HepG2 (cell line): Measurements from ENCODE around the gene FURIN. TPM values are rescaled to one million over a fixed set of nuclear protein-coding genes. Genes with fewer than 3 reads are reported as not detected.

Source experiments
- ATAC-seq: fragments of 200-7000 bp; cut with Tn5 transposase; 3 replicates; pipeline ENCODE4 v1.9.1; 2020; ENCODE audit warnings: mild to moderate bottlenecking, moderate library complexity
- BruUV-seq: library from RNA; stranded (reverse); fragments of 400-500 nt; replicated peaks from 2 replicates; lab custom pipeline; 2021; lab: Mats Ljungman, UMichigan
- CTCF ChIA-PET: fragments of 300-600 bp; formaldehyde crosslinking; extraction: SDS; loops from one replicate; lab custom pipeline; 2021; ENCODE audit warnings: low total read pairs, inconsistent platforms, low intra/inter-chr PET ratio; lab: Yijun Ruan, JAX
- POLR2A ChIA-PET: fragments of 350-600 bp; sonication (Branson Sonifier 250); formaldehyde crosslinking; loops from one replicate; lab custom pipeline; 2020; ENCODE audit warnings: antibody characterized with exemption, inconsistent platforms; lab: Yijun Ruan, JAX
- DNase-seq: peaks from one replicate; pipeline ENCODE4 v3.0.0-alpha.2; 2015; ENCODE audit warnings: low spot score
- FAIRE-seq: peaks from 3 replicates; lab custom pipeline; 2011; peaks lifted over from hg19 to GRCh38; lab: Jason Lieb, UNC
- H2AFZ ChIP-seq: one replicate; pipeline ENCODE4 v1.6.1; 2011; ENCODE audit warnings: low read length, inconsistent platforms
- H3K27ac ChIP-seq: fragments of 300-600 bp; 3 replicates; pipeline ENCODE4 v1.8.0; 2011; ENCODE audit warnings: mixed run types, mild to moderate bottlenecking, mixed read lengths, low read length, inconsistent platforms; ENCODE audit not compliant: insufficient read depth; ENCODE audit errors: extremely low read length
- H3K27me3 ChIP-seq, 2 experiments: fragments of 200-600 bp in 1 of 2; 2 replicates in 1 of 2; 3 replicates in 1 of 2; pipeline versions ENCODE4 v1.6.0 to v1.8.0; 2011; ENCODE audit warnings: low read length in 2 of 2, mild to moderate bottlenecking in 2 of 2, moderate library complexity in 2 of 2, inconsistent platforms in 1 of 2; ENCODE audit not compliant: insufficient read depth in 2 of 2, control insufficient read depth in 1 of 2
- H3K36me3 ChIP-seq, 2 experiments: fragments of 200-600 bp in 1 of 2; replicated peaks in 1 of 2; 2 replicates in 1 of 2; 3 replicates in 1 of 2; pipeline versions ENCODE4 v1.5.1 to v1.8.0; 2011; ENCODE audit warnings: low read length in 2 of 2, inconsistent platforms in 1 of 2; ENCODE audit not compliant: insufficient read depth in 2 of 2, control insufficient read depth in 1 of 2
- H3K4me1 ChIP-seq: 2 replicates; pipeline ENCODE4 v1.5.1; 2012; ENCODE audit warnings: low read length, inconsistent platforms; ENCODE audit not compliant: insufficient read depth
- H3K4me2 ChIP-seq: 2 replicates; pipeline ENCODE4 v1.6.0; 2011; ENCODE audit warnings: low read depth, low read length, inconsistent platforms
- H3K4me3 ChIP-seq, 3 experiments: fragments of 200-600 bp in 1 of 3; sonication (generic), shearing (Covaris generic) in 1 of 3; replicated peaks in 1 of 3; 2 replicates each; pipeline ENCODE4 v1.5.1; 2011 to 2016; ENCODE audit warnings: low read length in 3 of 3, inconsistent platforms in 2 of 3, low read depth in 2 of 3, mild to moderate bottlenecking in 2 of 3, control low read depth in 1 of 3, mixed read lengths in 1 of 3; ENCODE audit not compliant: insufficient read depth in 1 of 3
- H3K79me2 ChIP-seq: one replicate; pipeline ENCODE4 v1.6.1; 2011; ENCODE audit warnings: low read length, inconsistent platforms; ENCODE audit not compliant: insufficient read depth
- H3K9ac ChIP-seq: 2 replicates; pipeline ENCODE4 v1.6.0; 2011; ENCODE audit warnings: mild to moderate bottlenecking, low read depth, low read length, inconsistent platforms; ENCODE audit not compliant: insufficient read depth
- H3K9me3 ChIP-seq: 2 replicates; pipeline ENCODE4 v1.5.1; 2012; ENCODE audit warnings: mild to moderate bottlenecking, low read length
- H4K20me1 ChIP-seq: 2 replicates; pipeline ENCODE4 v1.6.0; 2011; ENCODE audit warnings: inconsistent platforms, mild to moderate bottlenecking, low read length, moderate library complexity; ENCODE audit not compliant: insufficient read depth
- ARNT2 ChIP-seq: sonication (generic); formaldehyde crosslinking; IDR thresholded peaks from 2 replicates; pipeline ENCODE4 v1.8.0; 2022; ENCODE audit warnings: mild to moderate bottlenecking, low read depth, missing genetic modification reagents, moderate library complexity
- GATAD2A ChIP-seq: IDR thresholded peaks from 2 replicates; pipeline ENCODE4 v1.6.1; 2016
- HDAC1 ChIP-seq: sonication (generic); formaldehyde crosslinking; IDR thresholded peaks from 2 replicates; pipeline ENCODE4 v1.5.1; 2020; ENCODE audit warnings: mild to moderate bottlenecking, missing genetic modification reagents
- HNF4A ChIP-seq: sonication (generic); formaldehyde crosslinking; IDR thresholded peaks from 2 replicates; pipeline ENCODE4 v1.4.0; 2020; ENCODE audit warnings: missing genetic modification reagents
- HOXA5 ChIP-seq: sonication (generic); formaldehyde crosslinking; IDR thresholded peaks from 2 replicates; pipeline ENCODE4 v1.4.0; 2020; ENCODE audit warnings: missing genetic modification reagents
- KAT2B ChIP-seq: fragments of 150-350 bp; IDR thresholded peaks from 2 replicates; pipeline ENCODE4 v1.6.1; 2014; ENCODE audit warnings: low read depth, low read length, borderline replicate concordance
- PRMT3 ChIP-seq: sonication (generic); formaldehyde crosslinking; IDR thresholded peaks from 2 replicates; pipeline ENCODE4 v1.8.1; 2022; ENCODE audit warnings: low read depth, mild to moderate bottlenecking, moderate library complexity, missing genetic modification reagents, borderline replicate concordance
- SALL2 ChIP-seq: sonication (generic); formaldehyde crosslinking; IDR thresholded peaks from 2 replicates; pipeline ENCODE4 v1.8.1; 2023; ENCODE audit warnings: mild to moderate bottlenecking, missing genetic modification reagents, inconsistent platforms
- TGIF2 ChIP-seq: IDR thresholded peaks from 2 replicates; pipeline ENCODE4 v1.6.1; 2016; ENCODE audit warnings: control low read depth, missing compliant biosample characterization
- ZNF264 ChIP-seq: sonication (generic); formaldehyde crosslinking; IDR thresholded peaks from 2 replicates; pipeline ENCODE4 v1.4.0; 2020; ENCODE audit warnings: missing genetic modification reagents
- ZNF678 ChIP-seq: sonication (generic); formaldehyde crosslinking; IDR thresholded peaks from 2 replicates; pipeline ENCODE4 v1.4.0; 2020; ENCODE audit warnings: mild to moderate bottlenecking, missing genetic modification reagents
- WGBS: methylation state at CpG from one replicate; pipeline ENCODE4 v1.1.6; 2017; ENCODE audit warnings: low lambda C conversion rate; 5-methylcytosine and 5-hydroxymethylcytosine counted together
- in situ Hi-C: cut with HindIII; loops from 2 replicates; pipeline ENCODE4 v1.10.0; 2017; ENCODE audit warnings: low pct_unique_long_range_greater_than_20kb; ENCODE audit not compliant: extremely low pct_ligation_motif_present
- intact Hi-C: fragments of 100-400 bp; cut with micrococcal nuclease; formaldehyde crosslinking; loops from one replicate; pipeline ENCODE4 v1.10.0; 2022; ENCODE audit not compliant: unreplicated experiment
- polyA plus RNA-seq, 8 experiments: library from polyadenylated mRNA; depleted of rRNA in 3 of 8; stranded (reverse) in 7 of 8; unstranded in 1 of 8; fragments of >200 nt; fragmentation: Illumina TruSeq in 4 of 8; extraction: Trizol in 4 of 8; gene quantifications; 2 replicates each; pipeline versions ENCODE4 v1.2.1 to v1.2.3, GENCODE V29; 2011 to 2016; ENCODE audit warnings: low read depth in 4 of 8, missing spikeins in 1 of 8, mixed read lengths in 1 of 8; ENCODE audit not compliant: insufficient read depth in 1 of 8
- total RNA-seq, 5 experiments: library from RNA; depleted of rRNA; stranded (reverse); fragments of >200 nt; fragmentation: Illumina TruSeq; extraction: Trizol; gene quantifications; 2 replicates each; pipeline ENCODE4 v1.2.3, GENCODE V29; 2016; ENCODE audit warnings: low read depth in 1 of 5
- TF ChIP-seq, protein P1 (sequence below): fragments of 450-650 bp; IDR thresholded peaks from 2 replicates; pipeline ENCODE4 v1.6.1; 2016
- TF ChIP-seq, protein P2 (sequence below): sonication (generic); formaldehyde crosslinking; IDR thresholded peaks from 2 replicates; pipeline ENCODE4 v1.4.0; 2020; ENCODE audit warnings: mild to moderate bottlenecking, missing genetic modification reagents

FURIN gene
- total and polyA plus RNA-seq, 2 of the 13 experiments (the other 11 are each of a cell fraction or from before 2014, with no cell fraction given), result 15.2 to 17.4 TPM

DNA sequence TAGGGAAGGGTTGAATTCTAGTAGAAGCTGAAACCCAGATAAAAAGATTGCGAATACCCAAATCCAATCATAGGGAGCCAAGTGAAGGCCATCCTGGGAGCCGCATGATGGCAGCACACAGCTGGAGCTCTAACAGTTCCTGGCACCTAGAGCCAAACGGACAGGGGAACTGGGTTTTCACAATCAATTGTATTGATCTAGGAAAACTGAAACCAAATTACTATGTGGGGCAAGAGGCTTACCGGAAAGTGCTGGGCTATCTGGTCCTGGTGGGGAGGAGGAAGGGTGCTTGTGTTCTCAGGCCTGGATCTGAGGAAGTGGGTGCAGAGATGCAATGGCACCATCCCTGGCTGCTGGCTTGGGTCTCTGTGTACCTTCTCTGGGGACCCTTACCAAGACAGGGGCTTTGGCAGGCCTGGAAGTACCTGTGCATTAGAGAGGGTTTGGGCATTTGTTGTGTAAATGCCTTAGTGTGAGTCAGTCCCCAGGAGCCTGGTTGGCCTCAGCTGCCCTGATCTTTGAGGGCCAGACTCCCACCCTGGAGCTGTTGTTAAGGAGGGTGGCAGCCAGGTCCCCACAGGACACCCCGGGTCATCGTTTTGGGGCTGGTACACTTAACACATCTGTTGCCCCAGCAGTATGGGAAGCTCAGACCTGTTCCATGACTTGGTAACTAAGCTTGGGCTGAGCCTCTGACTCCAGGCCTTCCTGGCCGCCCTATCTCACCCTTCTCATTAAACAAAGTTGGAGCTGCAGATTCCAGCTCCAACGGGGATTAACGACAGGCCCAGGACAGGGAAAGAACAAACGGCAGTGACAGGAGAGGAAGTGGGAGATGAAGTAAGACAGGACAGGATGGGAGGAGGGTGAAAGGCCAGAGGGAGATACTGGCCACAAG, 8.9 kb upstream of the FURIN start:
- in situ Hi-C loops (no loop called here), intact Hi-C loops (loop anchor here (1.0 kb wide), 1 partner anchor 27 kb away; no protein-coding TSS in a partner anchor)
- no TSS peak for BruUV-seq
- peak overlapping the region; percentile 34 for H3K27ac ChIP-seq
- no peak overlapping the region for H2AFZ ChIP-seq
- WGBS, result 6% methylated on average over 8 of the region's 10 CpGs
- H3K4me2 ChIP-seq, result peak overlapping the region; percentile 69
- H3K9me3 ChIP-seq, result no peaks in the 10 kb centered on the region
- POLR2A ChIA-PET, result interaction anchor here (0.5 to 3.6 kb wide), 12 partner anchors 11 to 472 kb away, joined by 3 to 65 read pairs (median 4); partner anchors contain the start of genes FES, HDDC3, MAN2A2 and UNC45A
- H3K36me3 ChIP-seq, result no peaks in the 10 kb centered on the region
- H3K9ac ChIP-seq, result peak overlapping the region; percentile 19; the same call in 1 of the 2 replicates
- peaks cover 2 to 12% of the 10 kb centered on the region in 2 experiments; a peak in 2 of 5 replicates for H3K27me3 ChIP-seq
- no peaks in the 10 kb centered on the region for H3K79me2 ChIP-seq
- DNase-seq, result peak; percentile 71
- peak; percentile 57 for ATAC-seq
- peaks cover 91% of the 10 kb centered on the region for H3K4me1 ChIP-seq
- 0 out of 2 replicates have a peak, but pooled peaks cover 2% of the 10 kb centered on the region for H4K20me1 ChIP-seq
- peak; percentile 66 for FAIRE-seq
- CTCF ChIA-PET, result interaction anchor here (1.2 kb wide), 1 partner anchor 26 kb away, joined by 13 read pairs; no protein-coding TSS in a partner anchor
- peak overlapping the region; percentile 4 to 43 (median 10); a peak in 3 of 6 replicates for H3K4me3 ChIP-seq
- TF ChIP-seq, protein P1, sequence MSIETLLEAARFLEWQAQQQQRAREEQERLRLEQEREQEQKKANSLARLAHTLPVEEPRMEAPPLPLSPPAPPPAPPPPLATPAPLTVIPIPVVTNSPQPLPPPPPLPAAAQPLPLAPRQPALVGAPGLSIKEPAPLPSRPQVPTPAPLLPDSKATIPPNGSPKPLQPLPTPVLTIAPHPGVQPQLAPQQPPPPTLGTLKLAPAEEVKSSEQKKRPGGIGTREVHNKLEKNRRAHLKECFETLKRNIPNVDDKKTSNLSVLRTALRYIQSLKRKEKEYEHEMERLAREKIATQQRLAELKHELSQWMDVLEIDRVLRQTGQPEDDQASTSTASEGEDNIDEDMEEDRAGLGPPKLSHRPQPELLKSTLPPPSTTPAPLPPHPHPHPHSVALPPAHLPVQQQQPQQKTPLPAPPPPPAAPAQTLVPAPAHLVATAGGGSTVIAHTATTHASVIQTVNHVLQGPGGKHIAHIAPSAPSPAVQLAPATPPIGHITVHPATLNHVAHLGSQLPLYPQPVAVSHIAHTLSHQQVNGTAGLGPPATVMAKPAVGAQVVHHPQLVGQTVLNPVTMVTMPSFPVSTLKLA, result no peak
- TF ChIP-seq ARNT2 (CRISPR knock-in tag) (0 out of 2 replicates have a peak, but pooled peaks have one; percentile 42), PRMT3 (CRISPR knock-in tag) (no peak), TGIF2 (CRISPR knock-in tag) (no peak), ZNF264 (CRISPR knock-in tag) (0 out of 2 replicates have a peak, but pooled peaks have one; percentile 22), GATAD2A (CRISPR knock-in tag) (peak; percentile 86), HNF4A (CRISPR knock-in tag) (0 out of 2 replicates have a peak, but pooled peaks have one; percentile 14), ZNF678 (CRISPR knock-in tag) (no peak), HOXA5 (CRISPR knock-in tag) (0 out of 2 replicates have a peak, but pooled peaks have one; percentile 69), KAT2B (peak; percentile 91), HDAC1 (CRISPR knock-in tag) (0 out of 2 replicates have a peak, but pooled peaks have one; percentile 27), SALL2 (CRISPR knock-in tag) (0 out of 2 replicates have a peak, but pooled peaks have one; percentile 41)
- TF ChIP-seq, protein P2, sequence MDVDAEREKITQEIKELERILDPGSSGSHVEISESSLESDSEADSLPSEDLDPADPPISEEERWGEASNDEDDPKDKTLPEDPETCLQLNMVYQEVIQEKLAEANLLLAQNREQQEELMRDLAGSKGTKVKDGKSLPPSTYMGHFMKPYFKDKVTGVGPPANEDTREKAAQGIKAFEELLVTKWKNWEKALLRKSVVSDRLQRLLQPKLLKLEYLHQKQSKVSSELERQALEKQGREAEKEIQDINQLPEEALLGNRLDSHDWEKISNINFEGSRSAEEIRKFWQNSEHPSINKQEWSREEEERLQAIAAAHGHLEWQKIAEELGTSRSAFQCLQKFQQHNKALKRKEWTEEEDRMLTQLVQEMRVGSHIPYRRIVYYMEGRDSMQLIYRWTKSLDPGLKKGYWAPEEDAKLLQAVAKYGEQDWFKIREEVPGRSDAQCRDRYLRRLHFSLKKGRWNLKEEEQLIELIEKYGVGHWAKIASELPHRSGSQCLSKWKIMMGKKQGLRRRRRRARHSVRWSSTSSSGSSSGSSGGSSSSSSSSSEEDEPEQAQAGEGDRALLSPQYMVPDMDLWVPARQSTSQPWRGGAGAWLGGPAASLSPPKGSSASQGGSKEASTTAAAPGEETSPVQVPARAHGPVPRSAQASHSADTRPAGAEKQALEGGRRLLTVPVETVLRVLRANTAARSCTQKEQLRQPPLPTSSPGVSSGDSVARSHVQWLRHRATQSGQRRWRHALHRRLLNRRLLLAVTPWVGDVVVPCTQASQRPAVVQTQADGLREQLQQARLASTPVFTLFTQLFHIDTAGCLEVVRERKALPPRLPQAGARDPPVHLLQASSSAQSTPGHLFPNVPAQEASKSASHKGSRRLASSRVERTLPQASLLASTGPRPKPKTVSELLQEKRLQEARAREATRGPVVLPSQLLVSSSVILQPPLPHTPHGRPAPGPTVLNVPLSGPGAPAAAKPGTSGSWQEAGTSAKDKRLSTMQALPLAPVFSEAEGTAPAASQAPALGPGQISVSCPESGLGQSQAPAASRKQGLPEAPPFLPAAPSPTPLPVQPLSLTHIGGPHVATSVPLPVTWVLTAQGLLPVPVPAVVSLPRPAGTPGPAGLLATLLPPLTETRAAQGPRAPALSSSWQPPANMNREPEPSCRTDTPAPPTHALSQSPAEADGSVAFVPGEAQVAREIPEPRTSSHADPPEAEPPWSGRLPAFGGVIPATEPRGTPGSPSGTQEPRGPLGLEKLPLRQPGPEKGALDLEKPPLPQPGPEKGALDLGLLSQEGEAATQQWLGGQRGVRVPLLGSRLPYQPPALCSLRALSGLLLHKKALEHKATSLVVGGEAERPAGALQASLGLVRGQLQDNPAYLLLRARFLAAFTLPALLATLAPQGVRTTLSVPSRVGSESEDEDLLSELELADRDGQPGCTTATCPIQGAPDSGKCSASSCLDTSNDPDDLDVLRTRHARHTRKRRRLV (CRISPR knock-in tag), result 0 out of 2 replicates have a peak, but pooled peaks have one; percentile 52
